Adrenal gland (tissue), 12 donors: ENCODE results near the gene NEK7. TPM values are rescaled to one million over a fixed set of nuclear protein-coding genes. Genes with fewer than 3 reads are reported as not detected.

Source experiments
- DNase-seq, 7 donors: peaks; one replicate each; pipeline ENCODE4 v3.0.0-alpha.2; 2019 to 2020
- H3K27ac ChIP-seq, 5 donors: fragments of 200-600 bp; sonication (generic) in 4 of 5; 1 replicate in 3 of 5; 2 replicates in 2 of 5; pipeline versions ENCODE4 v1.5.1 to v1.8.0; 2016 to 2020; ENCODE audit warnings: mild to moderate bottlenecking in 1 of 5
- H3K27me3 ChIP-seq: fragments of 200-600 bp; 2 replicates; pipeline ENCODE4 v1.8.0; 2021
- H3K36me3 ChIP-seq, 2 donors: fragments of 200-600 bp; replicated peaks in 1 of 2; 1 replicate in 1 of 2; 2 replicates in 1 of 2; pipeline versions ENCODE4 v1.5.1 to v1.8.0; 2018 to 2022
- H3K4me1 ChIP-seq, 2 donors: fragments of 200-600 bp; replicated peaks in 1 of 2; 1 replicate in 1 of 2; 2 replicates in 1 of 2; pipeline versions ENCODE4 v1.5.1 to v1.8.0; 2018 to 2021
- H3K4me3 ChIP-seq, 4 donors: fragments of 200-600 bp; sonication (generic) in 3 of 4; one replicate each; pipeline ENCODE4 v1.5.1; 2016 to 2018
- H3K9me3 ChIP-seq, 3 donors: fragments of 200-600 bp; sonication (generic) in 1 of 3; replicated peaks in 1 of 3; 1 replicate in 2 of 3; 2 replicates in 1 of 3; pipeline versions ENCODE4 v1.5.1 to v1.8.0; 2016 to 2021
- CTCF ChIP-seq, 6 experiments: fragments of 450-650 bp in 4 of 6; fragments of 200-600 bp in 2 of 6; sonication (generic) in 1 of 6; IDR thresholded peaks; 1 replicate in 5 of 6; 2 replicates in 1 of 6; pipeline versions ENCODE4 v1.5.1 to v1.8.0; 2016 to 2021; ENCODE audit warnings: antibody characterized with exemption in 6 of 6, mild to moderate bottlenecking in 2 of 6, moderate library complexity in 1 of 6
- POLR2A ChIP-seq, 2 donors: fragments of 450-650 bp; IDR thresholded peaks; one replicate each; pipeline ENCODE4 v1.6.1; 2017; ENCODE audit warnings: antibody characterized with exemption in 2 of 2, mild to moderate bottlenecking in 2 of 2, moderate library complexity in 1 of 2
- WGBS, 4 donors: extraction: QIAGEN DNeasy Blood & Tissue Kit in 2 of 4; methylation state at CpG; one replicate each; pipeline versions ENCODE4 v1.1.5 to v1.1.7; 2013 to 2017; 5-methylcytosine and 5-hydroxymethylcytosine counted together
- intact Hi-C, 2 donors: fragments of 100-400 bp; cut with DNase I; formaldehyde crosslinking; loops; one replicate each; pipeline versions ENCODE4 v1.14.1 to v1.15.0; 2022 to 2023
- polyA plus RNA-seq, 3 donors: library from polyadenylated mRNA; stranded (reverse); fragments of 200-250 nt in 2 of 3; fragments of 350-450 nt in 1 of 3; fragmentation: Illumina TruSeq in 1 of 3; extraction: RNeasy Lipid Tissue Mini Kit (QIAGEN cat#74804) in 1 of 3; gene quantifications; one replicate each; pipeline ENCODE4 v1.2.3, GENCODE V29; 2013 to 2014
- total RNA-seq, 9 donors: library from RNA; depleted of rRNA in 4 of 9; stranded (reverse); fragments of >200 nt in 4 of 9; fragments of 120-200 nt in 1 of 9; fragmentation: NEBNext Ultra II Directional in 1 of 9; extraction: Animal tissue kit (Norgen Biotek cat#: 25700) in 1 of 9; gene quantifications; one replicate each; pipeline versions ENCODE4 v1.1.0 to v1.2.4, GENCODE V29; 2013 to 2023
- donor health status: healthy with polysubstance abuse.
- donor health status: Bipolar disorder and iron deficiency.
- donor health status: DM: yes; HTN: yes; CAD: no.
- donor health status: DM: no; HTN: no; CAD: no.
- donor health status: DM: no; HTN: no; CAD: no.
- donor health status: DM: yes; HTN: yes; CAD: no.

The NEK7 gene
- total and polyA plus RNA-seq, 12 donors = 34.0 to 270 (median 148) TPM

GRCh38 chr1:198291924-198292323 is 135.1 kb downstream of the NEK7 start:
- H3K27ac ChIP-seq = no peak overlapping the region
- H3K9me3 ChIP-seq = no peaks in the 10 kb centered on the region
- TF ChIP-seq CTCF (IDR thresholded peaks at IDR 0.05) = no peak
- TF ChIP-seq POLR2A (IDR thresholded peaks at IDR 0.05) = no peak
- no peaks in the 10 kb centered on the region for H3K36me3 ChIP-seq
- no peak for DNase-seq
- H3K4me3 ChIP-seq = no peak overlapping the region
- H3K4me1 ChIP-seq = peaks cover 22 to 45% of the 10 kb centered on the region in 2 donors
- intact Hi-C loops = no loop called here
- no peaks in the 10 kb centered on the region for H3K27me3 ChIP-seq

- H3K27ac ChIP-seq = no peak overlapping the region
- DNase-seq = no peak
- H3K9me3 ChIP-seq = no peaks in the 10 kb centered on the region
- H3K4me1 ChIP-seq = peaks cover 7 to 28% of the 10 kb centered on the region in 2 donors
- 74 to 84% (median 77%) methylated on average over 8 of the region's 8 CpGs for WGBS, 4 donors
- H3K27me3 ChIP-seq = no peaks in the 10 kb centered on the region
- TF ChIP-seq POLR2A (IDR thresholded peaks at IDR 0.05) = no peak
- no peak for TF ChIP-seq CTCF (IDR thresholded peaks at IDR 0.05)
- H3K4me3 ChIP-seq = no peak overlapping the region
- peaks cover 0 to 4% of the 10 kb centered on the region in 2 donors for H3K36me3 ChIP-seq
- intact Hi-C loops = no loop called here
Measured at GRCh38 chr1:198295225-198295624, 138.4 kb downstream of the NEK7 start.

GRCh38 chr1:198295971-198296370 is 139.2 kb downstream of the NEK7 start:
- no peaks in the 10 kb centered on the region for H3K27me3 ChIP-seq
- peaks cover 0 to 4% of the 10 kb centered on the region in 2 donors for H3K36me3 ChIP-seq
- no peak for TF ChIP-seq POLR2A (IDR thresholded peaks at IDR 0.05)
- TF ChIP-seq CTCF (IDR thresholded peaks at IDR 0.05) = no peak
- 57 to 69% (median 68%) methylated on average over 4 of the region's 4 CpGs for WGBS, 4 donors
- intact Hi-C loops = no loop called here
- peaks cover 2 to 22% of the 10 kb centered on the region in 2 donors for H3K4me1 ChIP-seq
- no peaks in the 10 kb centered on the region for H3K9me3 ChIP-seq
- H3K4me3 ChIP-seq = no peak overlapping the region
- peak overlapping the region in 1 of 5 donors; percentile 23 for H3K27ac ChIP-seq
- no peak for DNase-seq

- WGBS, 4 donors = 84 to 97% (median 92%) methylated on average over 2 of the region's 2 CpGs
- Histone ChIP-seq H3K27ac (no peak overlapping the region), H3K9me3 (no peaks in the 10 kb centered on the region), H3K27me3 (no peaks in the 10 kb centered on the region), H3K4me3 (no peak overlapping the region), H3K36me3 (peaks cover 0 to 4% of the 10 kb centered on the region in 2 donors), H3K4me1 (peaks cover 0 to 20% of the 10 kb centered on the region in 2 donors)
- no peak for TF ChIP-seq CTCF (IDR thresholded peaks at IDR 0.05)
- no peak for TF ChIP-seq POLR2A (IDR thresholded peaks at IDR 0.05)
- intact Hi-C loops = no loop called here
- DNase-seq = no peak
Measured at GRCh38 chr1:198297281-198297680, 140.5 kb downstream of the NEK7 start.
